GM21447 (cell line): ENCODE data around the gene ADIPOR2.
"Not testable (repeated sequence)": the region's sequence is repeated elsewhere in the genome, so short reads cannot be mapped to it uniquely, and the experiment has no call there.

ENCODE experiments used
- ATAC-seq: cut with Tn5 transposase; IDR thresholded peaks from one replicate; pipeline ENCODE4 v1.9.1; 2021; ENCODE audit not compliant: unreplicated experiment

ADIPOR2 gene

DNA sequence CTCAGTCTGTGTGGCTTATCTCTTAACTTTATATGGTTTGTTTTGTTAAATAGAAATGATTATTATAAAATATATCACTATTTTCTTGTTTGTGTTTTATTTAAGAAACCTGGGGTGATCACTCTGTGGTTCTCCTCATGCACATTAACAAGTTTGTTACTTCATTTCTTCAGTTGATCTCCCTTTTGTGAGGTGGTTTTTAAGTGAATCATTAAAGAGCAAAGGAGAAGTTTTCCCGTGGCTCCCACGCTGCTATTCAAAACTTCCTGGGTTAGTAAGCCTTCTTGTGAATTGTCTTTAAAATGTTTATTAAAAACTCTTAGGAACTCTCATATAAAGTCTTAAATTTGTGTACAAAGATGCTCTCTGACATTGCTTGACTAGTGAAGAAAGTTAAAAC, 11.8 kb downstream of the ADIPOR2 start:
- no peak for ATAC-seq

DNA sequence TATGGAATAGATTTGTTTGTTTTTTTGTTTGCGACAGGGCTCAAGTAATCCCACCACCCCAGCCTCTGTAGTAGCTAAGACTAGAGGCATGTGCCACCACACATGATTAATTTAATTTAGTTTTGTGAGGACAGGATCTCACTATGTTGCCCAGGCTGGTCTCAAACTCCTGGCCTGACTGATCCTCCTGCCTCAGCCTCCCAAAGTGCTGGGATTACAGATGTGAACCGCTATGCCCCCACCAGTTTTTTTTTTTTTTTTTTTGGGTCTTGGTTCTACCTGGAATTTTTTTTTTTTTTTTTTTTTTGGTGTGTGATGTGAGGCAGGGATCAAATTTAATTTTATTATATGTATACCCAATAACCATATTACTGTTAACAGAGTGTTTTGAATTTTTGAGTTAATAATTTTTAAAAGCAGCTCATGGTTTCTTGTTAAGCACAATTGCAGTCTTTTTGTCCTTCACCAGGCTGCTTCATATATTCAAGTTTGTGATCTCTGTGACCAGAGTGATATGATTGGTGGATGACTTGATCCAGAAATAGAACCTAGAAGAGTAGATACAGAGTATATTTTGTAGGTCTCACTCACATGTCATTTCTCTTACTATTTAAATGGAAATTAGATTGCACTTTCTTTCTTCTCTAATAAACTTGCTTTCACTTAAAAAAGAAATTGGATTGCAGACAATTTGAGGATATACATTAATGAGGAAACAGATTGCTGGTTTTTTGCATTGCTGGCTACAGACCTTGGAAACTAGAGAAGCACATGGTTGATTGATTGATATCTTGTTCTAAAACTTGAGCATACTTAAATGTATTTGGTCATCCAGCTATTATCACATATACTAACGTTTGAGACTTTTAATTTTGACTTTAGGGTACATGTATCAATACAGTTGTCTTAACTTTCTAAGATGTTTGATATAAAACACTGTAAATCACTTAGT, 13.2 kb downstream of the ADIPOR2 start:
- ATAC-seq = no peak

- no peak for ATAC-seq
Observed at GRCh38 chr12:1705774-1706631, 15.1 kb downstream of the ADIPOR2 start.

GRCh38 chr12:1706632-1706980, 15.7 kb downstream of the ADIPOR2 start:
- no peak for ATAC-seq

DNA sequence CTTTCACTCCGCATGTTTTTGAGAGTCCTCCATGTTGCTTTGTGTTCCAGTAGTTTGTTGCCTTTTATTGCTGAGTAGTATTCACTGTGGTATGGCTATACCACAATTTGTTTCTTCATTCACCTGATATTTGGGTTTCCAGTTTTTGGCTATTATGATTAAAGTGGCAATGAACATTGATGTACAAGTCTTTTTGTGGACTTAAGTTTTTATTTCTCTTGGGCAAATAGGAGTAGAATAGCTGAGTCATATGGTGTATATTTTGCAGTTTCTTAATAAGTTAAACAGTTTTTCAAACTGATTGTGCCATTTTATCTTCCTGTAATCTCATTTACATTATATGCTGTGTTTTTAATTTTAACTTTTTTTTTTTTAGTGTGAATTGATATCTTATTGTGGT, 16.2 kb downstream of the ADIPOR2 start:
- no peak for ATAC-seq

DNA sequence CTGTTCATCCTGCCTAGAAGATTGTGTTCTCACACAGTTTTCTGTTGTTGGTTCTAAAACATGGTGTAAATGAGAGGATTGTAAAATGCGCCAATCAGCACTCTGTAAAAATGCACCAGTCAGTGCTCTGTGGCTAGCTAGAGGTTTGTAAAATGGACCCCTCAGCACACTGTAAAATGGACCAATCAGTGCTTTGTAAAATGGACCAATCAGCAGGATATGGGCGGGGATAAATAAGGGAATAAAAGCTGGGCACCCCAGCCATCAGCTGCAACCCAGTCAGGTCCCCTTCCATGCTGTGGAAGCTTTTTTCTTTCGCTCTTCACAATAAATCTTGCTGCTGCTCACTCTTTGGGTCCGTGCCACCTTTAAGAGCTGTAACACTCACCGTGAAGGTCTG, 19.1 kb downstream of the ADIPOR2 start:
- not testable (repeated sequence) for ATAC-seq

DNA sequence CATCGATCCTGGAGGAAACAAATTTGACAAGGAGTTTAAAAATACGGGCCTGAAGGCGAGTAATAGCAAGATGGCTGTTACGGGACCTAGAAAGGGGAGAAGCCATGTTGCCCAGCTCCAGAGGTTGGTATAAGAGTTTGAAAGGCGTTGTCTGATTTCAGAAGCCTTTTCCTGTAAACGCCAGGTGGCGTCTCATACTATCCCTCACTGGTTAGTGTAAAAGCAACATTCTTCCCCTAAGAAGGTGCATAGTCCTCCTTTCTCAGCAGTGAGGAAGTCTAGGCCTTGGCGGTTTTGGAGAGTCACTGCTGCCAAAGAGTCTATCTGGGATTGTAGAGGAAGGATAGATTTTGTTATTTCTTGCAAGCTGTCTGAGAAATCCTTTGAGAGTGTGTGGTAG, 20.0 kb downstream of the ADIPOR2 start:
- ATAC-seq = not testable (repeated sequence)

DNA sequence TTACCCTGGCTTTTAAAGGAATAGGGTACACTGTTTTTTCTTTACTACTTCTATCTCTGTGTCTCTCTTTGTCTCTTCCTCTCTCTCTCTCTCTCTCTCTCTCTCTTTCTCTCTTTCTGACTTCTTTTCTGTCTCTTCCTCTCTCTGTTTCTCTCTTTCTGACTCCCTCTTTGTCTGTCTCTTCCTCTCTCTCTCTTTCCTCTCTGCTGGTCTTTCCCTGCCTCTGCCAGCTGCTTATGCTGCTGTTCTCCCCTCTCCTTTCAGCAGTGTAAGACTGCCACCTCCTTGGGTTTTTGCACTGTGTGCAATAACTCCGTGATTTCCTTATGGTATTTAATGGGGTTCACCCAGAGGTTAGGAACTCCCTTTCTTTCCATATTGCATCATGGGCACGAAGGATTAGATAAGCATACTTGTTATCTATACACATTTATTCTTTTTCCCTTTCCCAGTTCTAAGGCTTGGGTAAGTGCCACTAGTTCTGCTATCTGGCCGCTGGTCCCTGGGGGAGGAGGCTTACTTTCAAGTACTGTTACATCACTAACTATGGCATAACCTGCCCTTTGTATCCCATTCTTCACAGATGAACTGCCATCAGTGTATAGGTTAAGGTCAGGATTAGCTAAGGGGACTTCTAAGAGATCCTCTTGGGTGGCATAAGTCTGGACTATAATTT, 20.8 kb downstream of the ADIPOR2 start:
- not testable (repeated sequence) for ATAC-seq

- not testable (repeated sequence) for ATAC-seq
Observed at GRCh38 chr12:1712305-1712704, 21.4 kb downstream of the ADIPOR2 start.

GRCh38 chr12:1712852-1713251, 22.0 kb downstream of the ADIPOR2 start:
- ATAC-seq = not testable (repeated sequence)

DNA sequence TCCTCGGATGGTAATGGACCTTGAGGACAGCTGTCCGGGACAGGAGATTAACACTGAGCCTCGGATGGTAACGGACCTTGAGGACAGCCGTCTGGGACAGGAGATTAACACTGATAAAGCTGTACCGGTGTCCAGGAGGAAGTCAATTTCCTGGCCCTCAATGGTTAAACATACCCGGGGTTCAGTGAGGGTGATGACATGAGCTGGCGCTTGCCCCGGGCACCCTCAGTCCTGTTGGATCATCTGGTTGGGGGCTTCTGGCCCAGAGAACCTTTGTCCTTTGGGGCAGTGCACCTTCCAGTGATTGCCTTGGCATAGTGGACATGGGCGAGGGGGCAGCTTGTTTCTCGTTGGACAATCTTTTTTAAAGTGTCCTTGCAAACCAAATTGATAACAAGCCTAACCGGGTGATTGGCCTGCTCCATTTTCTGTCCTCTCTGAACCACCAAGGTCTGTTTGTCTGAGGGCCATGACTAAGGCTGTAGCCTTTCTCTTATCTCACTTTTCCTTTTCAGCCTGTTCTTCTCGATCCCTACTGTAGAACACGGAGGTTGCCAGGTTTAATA, 23.0 kb downstream of the ADIPOR2 start:
- ATAC-seq = not testable (repeated sequence)

- ATAC-seq = not testable (repeated sequence)
Observed at GRCh38 chr12:1715459-1715858, 24.6 kb downstream of the ADIPOR2 start.

DNA sequence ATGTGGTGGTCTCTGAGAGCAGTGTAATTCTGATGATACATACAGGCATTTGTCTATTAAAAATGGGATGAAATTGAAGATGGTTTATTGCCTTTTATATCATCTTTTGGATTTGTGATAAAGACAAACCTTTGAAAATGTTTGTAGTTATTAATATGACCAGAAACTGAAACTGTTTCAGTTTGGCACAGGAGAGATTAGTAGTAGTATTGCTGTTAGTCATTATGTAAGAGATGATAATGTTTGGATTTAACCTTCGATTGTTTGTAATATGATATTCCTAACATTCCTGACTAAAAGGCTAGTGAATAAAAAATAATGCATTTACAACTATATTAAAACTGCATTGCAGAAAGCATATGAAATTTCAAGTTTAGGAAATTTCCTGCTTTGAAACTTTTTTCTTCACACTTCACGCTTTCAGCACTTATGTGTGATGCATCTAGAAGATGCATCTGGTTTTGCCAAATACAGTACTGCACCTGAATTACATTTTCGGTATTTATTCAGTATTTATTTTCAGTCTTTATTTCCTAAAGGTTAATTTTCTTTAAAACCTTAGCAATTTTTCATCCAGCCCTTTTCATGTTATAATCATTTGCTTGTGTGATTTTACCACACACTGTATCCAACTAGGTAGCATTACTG, 25.5 kb downstream of the ADIPOR2 start:
- ATAC-seq = no peak

DNA sequence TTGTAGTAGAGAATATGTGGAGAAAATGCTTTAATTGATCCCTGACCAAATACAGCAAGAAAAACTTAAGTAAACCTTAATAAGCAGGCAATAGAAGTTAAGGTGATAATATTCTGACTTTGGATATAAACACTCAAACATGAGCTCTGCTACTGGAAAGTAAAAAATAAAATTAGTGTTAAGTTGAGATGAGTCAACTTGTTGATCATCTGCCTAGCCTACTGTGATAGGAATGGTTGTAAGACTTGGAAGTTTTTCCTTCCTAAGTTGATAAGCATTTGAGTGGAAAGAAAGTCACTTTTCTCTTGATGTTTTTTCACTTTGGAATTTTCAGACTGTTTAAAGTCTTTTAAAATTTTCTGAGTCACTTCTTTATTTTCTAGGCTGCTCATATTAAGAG, 26.0 kb downstream of the ADIPOR2 start:
- ATAC-seq = no peak

GRCh38 chr12:1719139-1719538, 28.3 kb downstream of the ADIPOR2 start:
- ATAC-seq = no peak

DNA sequence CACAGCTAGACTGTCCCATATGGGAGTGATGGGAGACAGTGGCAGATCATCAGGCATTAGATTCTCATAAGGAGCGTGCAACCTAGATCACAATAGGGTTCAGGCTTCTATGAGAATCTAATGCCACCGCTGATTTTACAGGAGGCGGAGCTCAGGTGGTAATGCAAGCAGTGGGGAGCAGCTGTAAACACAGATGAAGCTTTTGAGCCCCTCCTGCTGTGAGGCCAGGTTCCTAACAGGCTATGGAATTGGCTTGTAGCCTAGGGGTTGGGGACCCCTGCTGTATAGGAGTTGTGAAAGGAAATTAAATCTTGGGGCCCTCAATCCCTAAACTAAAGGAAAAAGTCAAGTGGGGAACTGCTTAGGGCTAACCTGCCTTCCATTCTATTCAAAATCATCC, 29.6 kb downstream of the ADIPOR2 start:
- ATAC-seq = no peak

DNA sequence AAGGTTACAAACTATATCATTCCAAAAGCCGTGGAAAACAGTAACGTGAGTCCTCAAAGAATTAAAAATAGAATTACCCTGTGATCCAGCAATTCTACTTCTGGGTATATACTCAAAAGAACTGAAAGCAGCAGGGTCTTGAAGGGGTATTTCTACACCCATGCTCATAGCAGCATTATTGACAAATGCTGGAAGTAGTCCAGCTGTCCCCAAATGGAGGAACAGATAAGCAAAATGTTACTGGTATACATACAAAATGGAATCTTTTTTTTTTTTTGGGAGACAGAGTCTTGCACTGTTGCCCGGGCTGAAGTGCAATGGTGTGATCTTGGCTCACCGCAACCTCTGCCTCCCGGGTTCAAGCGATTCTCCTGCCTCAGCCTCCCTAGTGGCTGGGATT, 32.9 kb downstream of the ADIPOR2 start:
- ATAC-seq = no peak

DNA sequence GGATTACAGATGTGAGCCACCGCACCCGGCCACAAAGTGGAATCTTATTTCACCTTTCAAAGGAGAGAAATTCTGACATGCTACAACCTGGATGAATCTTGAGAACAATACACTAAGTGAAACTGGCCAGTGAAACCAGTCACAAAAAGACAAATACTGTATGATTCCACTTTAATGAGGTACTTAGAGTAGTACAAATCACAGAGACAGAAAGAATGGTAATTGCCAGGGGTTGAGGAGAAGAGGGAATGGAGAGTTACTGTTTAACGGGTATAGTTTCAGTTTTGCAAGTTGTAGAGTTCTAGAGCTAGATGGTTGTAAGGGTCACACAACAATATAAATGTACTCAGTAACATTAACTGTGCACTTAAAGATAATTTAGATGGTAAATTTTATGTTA, 33.4 kb downstream of the ADIPOR2 start:
- ATAC-seq = no peak

- ATAC-seq = no peak
Observed at GRCh38 chr12:1726753-1727152, 35.9 kb downstream of the ADIPOR2 start.

DNA sequence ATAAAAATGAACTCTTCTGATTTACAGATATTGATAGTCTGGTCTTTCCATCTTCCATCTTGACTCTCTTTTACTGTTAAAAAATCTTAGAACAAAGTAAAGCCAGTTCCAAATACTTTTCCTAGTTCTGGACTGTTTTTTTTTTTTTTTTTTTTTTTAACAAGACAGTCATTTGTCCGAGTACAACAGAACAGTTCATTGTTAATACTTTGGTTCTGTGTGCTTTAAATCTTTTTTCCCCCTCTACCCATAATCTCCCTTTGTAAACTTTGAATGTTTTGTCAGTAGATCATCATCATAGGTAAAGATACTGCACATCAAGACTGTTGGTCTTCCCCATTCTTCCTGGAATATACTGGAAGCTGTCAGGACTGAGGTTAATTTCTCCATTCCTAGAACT, 38.0 kb downstream of the ADIPOR2 start:
- ATAC-seq = no peak
